Sigmoid colon (tissue), 7 donors: ENCODE results near the gene UGP2. TPM values are rescaled to one million over a fixed set of nuclear protein-coding genes. Genes with fewer than 3 reads are reported as not detected.
"Not testable (repeated sequence)": the region's sequence is repeated elsewhere in the genome, so short reads cannot be mapped to it uniquely, and the experiment has no call there.

Experiments
- DNase-seq: peaks from one replicate; pipeline ENCODE4 v3.0.0-alpha.2; 2019
- H3K27ac ChIP-seq, 4 donors: fragments of 200-600 bp; sonication (generic); one replicate each; pipeline ENCODE4 v1.5.1; 2016 to 2019; ENCODE audit warnings: mild to moderate bottlenecking in 1 of 4
- H3K27me3 ChIP-seq, 3 donors: fragments of 200-600 bp; sonication (generic); one replicate each; pipeline ENCODE4 v1.5.1; 2019; ENCODE audit warnings: mild to moderate bottlenecking in 1 of 3
- H3K36me3 ChIP-seq, 4 donors: fragments of 200-600 bp; sonication (generic); one replicate each; pipeline ENCODE4 v1.5.1; 2016 to 2019
- H3K4me1 ChIP-seq, 4 donors: fragments of 200-600 bp; sonication (generic); one replicate each; pipeline ENCODE4 v1.5.1; 2017 to 2019
- H3K4me3 ChIP-seq, 4 donors: fragments of 200-600 bp; sonication (generic); one replicate each; pipeline ENCODE4 v1.5.1; 2017 to 2019; ENCODE audit warnings: mild to moderate bottlenecking in 2 of 4, moderate library complexity in 1 of 4
- H3K9me3 ChIP-seq, 4 donors: fragments of 200-600 bp in 3 of 4; sonication (generic) in 3 of 4; one replicate each; pipeline versions ENCODE4 v1.5.1 to v1.6.1; 2013 to 2019
- EP300 ChIP-seq, 4 donors: sonication (generic); formaldehyde crosslinking; IDR thresholded peaks; one replicate each; pipeline ENCODE4 v1.6.1; 2017; ENCODE audit warnings: antibody characterized with exemption in 4 of 4
- POLR2A ChIP-seq, 2 donors: fragments of 450-650 bp; IDR thresholded peaks; one replicate each; pipeline ENCODE4 v1.6.1; 2016; ENCODE audit warnings: antibody characterized with exemption in 2 of 2, mild to moderate bottlenecking in 2 of 2, moderate library complexity in 2 of 2
- POLR2AphosphoS5 ChIP-seq, 4 donors: sonication (generic); formaldehyde crosslinking; IDR thresholded peaks; one replicate each; pipeline ENCODE4 v1.6.1; 2017; ENCODE audit warnings: antibody characterized with exemption in 4 of 4
- WGBS, 2 donors: extraction: QIAGEN DNeasy Blood & Tissue Kit; methylation state at CpG; one replicate each; pipeline ENCODE4 v1.1.7; 2013; 5-methylcytosine and 5-hydroxymethylcytosine counted together
- intact Hi-C: fragments of 100-400 bp; cut with DNase I; formaldehyde crosslinking; loops from one replicate; pipeline ENCODE4 v1.15.1; 2023
- polyA plus RNA-seq, 3 donors: library from polyadenylated mRNA; stranded (reverse); fragments of 200-250 nt; gene quantifications; one replicate each; pipeline ENCODE4 v1.2.3, GENCODE V29; 2013
- total RNA-seq, 4 donors: library from RNA; depleted of rRNA; stranded (reverse); fragments of >200 nt; gene quantifications; one replicate each; pipeline ENCODE4 v1.1.0, GENCODE V29; 2016
- TF ChIP-seq, protein P1 (sequence below), 4 experiments: fragments of 450-650 bp in 3 of 4; fragments of 200-600 bp in 1 of 4; IDR thresholded peaks; one replicate each; pipeline ENCODE4 v1.5.1; 2016 to 2019; ENCODE audit warnings: antibody characterized with exemption in 4 of 4, mild to moderate bottlenecking in 3 of 4, moderate library complexity in 2 of 4
- donor health status: healthy with polysubstance abuse.
- donor health status: Bipolar disorder and iron deficiency.
- donor health status: healthy.

UGP2 gene
- total and polyA plus RNA-seq, 7 donors, result 132 to 809 (median 195) TPM

DNA sequence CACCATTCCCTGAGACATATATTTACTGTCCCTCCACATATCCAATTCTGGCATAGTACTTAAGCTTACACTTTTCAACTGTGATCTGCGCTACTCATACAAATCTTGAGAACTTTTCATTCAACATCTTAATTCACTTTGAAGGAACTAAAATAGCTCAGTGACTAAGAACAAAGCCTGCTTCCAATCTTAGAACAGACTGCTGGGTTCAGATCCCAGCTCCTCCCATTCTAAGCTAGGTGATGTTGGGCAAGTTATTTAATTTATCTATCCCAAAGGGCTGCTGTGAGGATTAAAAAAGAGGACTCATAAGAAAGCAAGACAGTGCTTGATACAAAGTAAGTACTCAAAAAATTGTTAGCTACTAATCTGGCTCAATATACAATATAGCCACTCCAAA lies 57.9 kb downstream of the UGP2 start:
- TF ChIP-seq POLR2AphosphoS5 (IDR thresholded peaks at IDR 0.05) (no peak), EP300 (IDR thresholded peaks at IDR 0.05) (no peak), POLR2A (IDR thresholded peaks at IDR 0.05) (no peak)
- TF ChIP-seq, protein P1, sequence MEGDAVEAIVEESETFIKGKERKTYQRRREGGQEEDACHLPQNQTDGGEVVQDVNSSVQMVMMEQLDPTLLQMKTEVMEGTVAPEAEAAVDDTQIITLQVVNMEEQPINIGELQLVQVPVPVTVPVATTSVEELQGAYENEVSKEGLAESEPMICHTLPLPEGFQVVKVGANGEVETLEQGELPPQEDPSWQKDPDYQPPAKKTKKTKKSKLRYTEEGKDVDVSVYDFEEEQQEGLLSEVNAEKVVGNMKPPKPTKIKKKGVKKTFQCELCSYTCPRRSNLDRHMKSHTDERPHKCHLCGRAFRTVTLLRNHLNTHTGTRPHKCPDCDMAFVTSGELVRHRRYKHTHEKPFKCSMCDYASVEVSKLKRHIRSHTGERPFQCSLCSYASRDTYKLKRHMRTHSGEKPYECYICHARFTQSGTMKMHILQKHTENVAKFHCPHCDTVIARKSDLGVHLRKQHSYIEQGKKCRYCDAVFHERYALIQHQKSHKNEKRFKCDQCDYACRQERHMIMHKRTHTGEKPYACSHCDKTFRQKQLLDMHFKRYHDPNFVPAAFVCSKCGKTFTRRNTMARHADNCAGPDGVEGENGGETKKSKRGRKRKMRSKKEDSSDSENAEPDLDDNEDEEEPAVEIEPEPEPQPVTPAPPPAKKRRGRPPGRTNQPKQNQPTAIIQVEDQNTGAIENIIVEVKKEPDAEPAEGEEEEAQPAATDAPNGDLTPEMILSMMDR (IDR thresholded peaks at IDR 0.05), result no peak
- intact Hi-C loops, result no loop called here
- Histone ChIP-seq H3K4me1 (peaks cover 0 to 5% (median 0%) of the 10 kb centered on the region in 4 donors), H3K36me3 (peaks cover 0 to 65% (median 7%) of the 10 kb centered on the region in 4 donors), H3K27ac (no peak overlapping the region), H3K4me3 (no peak overlapping the region), H3K27me3 (no peaks in the 10 kb centered on the region), H3K9me3 (peaks cover 0 to 10% (median 1%) of the 10 kb centered on the region in 4 donors)
- no peak for DNase-seq
- WGBS, 2 donors, result 95 to 96% methylated on average over 1 of the region's 1 CpG

DNA sequence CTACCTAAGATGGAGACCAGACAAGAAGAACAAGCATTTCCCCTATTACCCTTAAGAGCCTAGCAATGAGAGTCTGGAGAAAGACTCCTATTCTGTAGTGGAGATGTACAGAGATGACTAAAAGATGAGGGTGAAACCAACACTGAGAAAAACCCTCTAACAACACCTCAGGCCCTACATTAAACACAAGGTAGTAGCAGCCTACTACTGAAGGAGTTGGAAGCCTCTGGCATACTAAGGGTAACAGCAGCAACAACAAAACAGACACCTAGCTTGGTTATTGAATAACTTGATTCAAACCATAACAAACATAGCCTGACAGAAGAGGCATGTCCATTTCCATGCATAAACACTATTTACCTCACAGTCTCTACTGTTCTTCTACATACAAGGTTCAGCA lies 60.5 kb downstream of the UGP2 start:
- no peaks in the 10 kb centered on the region for H3K27me3 ChIP-seq
- no peak overlapping the region for H3K27ac ChIP-seq
- intact Hi-C loops, result no loop called here
- peaks cover 0 to 5% (median 0%) of the 10 kb centered on the region in 4 donors for H3K4me1 ChIP-seq
- peaks cover 0 to 60% (median 7%) of the 10 kb centered on the region in 4 donors for H3K36me3 ChIP-seq
- TF ChIP-seq POLR2A (IDR thresholded peaks at IDR 0.05), result no peak
- no peak for TF ChIP-seq POLR2AphosphoS5 (IDR thresholded peaks at IDR 0.05)
- TF ChIP-seq, protein P1 (IDR thresholded peaks at IDR 0.05), result no peak
- no peak for TF ChIP-seq EP300 (IDR thresholded peaks at IDR 0.05)
- H3K9me3 ChIP-seq, result peaks cover 0 to 10% (median 1%) of the 10 kb centered on the region in 4 donors
- no peak for DNase-seq
- H3K4me3 ChIP-seq, result no peak overlapping the region

DNA sequence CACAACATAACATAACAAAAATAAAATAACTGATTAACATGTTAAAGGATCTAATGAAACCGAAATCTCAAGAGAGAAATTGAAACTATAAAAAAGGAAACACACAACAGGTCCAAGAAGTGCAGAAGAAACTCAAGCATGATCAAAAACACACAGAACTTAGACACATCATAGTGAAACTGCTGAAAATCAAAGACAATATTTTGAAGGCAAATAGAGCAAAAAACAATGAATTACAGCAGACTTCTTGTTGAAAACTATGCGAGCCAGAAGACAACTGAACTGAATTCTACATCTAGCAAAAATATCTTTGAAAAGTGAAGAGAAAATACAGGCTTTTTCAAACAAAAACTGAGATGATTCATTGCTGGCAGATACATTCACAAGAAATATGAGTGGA lies 61.3 kb downstream of the UGP2 start:
- DNase-seq, result no peak
- TF ChIP-seq, protein P1 (IDR thresholded peaks at IDR 0.05), result no peak
- no peak for TF ChIP-seq POLR2AphosphoS5 (IDR thresholded peaks at IDR 0.05)
- TF ChIP-seq EP300 (IDR thresholded peaks at IDR 0.05), result no peak
- no peak for TF ChIP-seq POLR2A (IDR thresholded peaks at IDR 0.05)
- H3K4me1 ChIP-seq, result peaks cover 0 to 5% (median 0%) of the 10 kb centered on the region in 4 donors
- no peaks in the 10 kb centered on the region for H3K27me3 ChIP-seq
- H3K4me3 ChIP-seq, result no peak overlapping the region
- peaks cover 0 to 60% (median 7%) of the 10 kb centered on the region in 4 donors for H3K36me3 ChIP-seq
- no peak overlapping the region for H3K27ac ChIP-seq
- intact Hi-C loops, result no loop called here
- WGBS, 2 donors, result 92 to 94% methylated on average over 2 of the region's 2 CpGs
- peaks cover 0 to 10% (median 1%) of the 10 kb centered on the region in 4 donors for H3K9me3 ChIP-seq

DNA sequence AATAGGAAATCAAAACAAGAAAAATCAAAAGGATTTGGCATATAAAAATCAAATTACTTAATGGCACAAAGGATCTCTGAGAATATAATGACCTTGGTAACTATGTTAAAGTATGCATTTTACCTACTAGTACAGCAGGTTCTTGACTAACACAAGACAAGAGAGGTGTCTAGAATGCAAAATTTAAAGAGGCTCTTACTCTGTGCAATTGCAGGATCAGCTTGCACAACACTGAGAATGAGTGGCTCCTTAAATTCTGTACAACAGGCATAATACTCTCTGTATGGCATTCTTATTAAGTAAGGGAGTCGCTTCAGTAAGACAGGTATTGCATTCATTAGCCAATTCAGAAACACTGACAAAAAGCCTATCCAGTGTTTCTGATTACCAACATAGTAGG lies 72.6 kb downstream of the UGP2 start:
- WGBS, 2 donors, result 93 to 97% methylated on average over 1 of the region's 1 CpG
- no peaks in the 10 kb centered on the region for H3K4me1 ChIP-seq
- no peak overlapping the region for H3K4me3 ChIP-seq
- H3K27me3 ChIP-seq, result no peaks in the 10 kb centered on the region
- no peak for TF ChIP-seq POLR2AphosphoS5 (IDR thresholded peaks at IDR 0.05)
- TF ChIP-seq EP300 (IDR thresholded peaks at IDR 0.05), result no peak
- TF ChIP-seq, protein P1 (IDR thresholded peaks at IDR 0.05), result no peak
- no peak for TF ChIP-seq POLR2A (IDR thresholded peaks at IDR 0.05)
- H3K9me3 ChIP-seq, result no peaks in the 10 kb centered on the region
- DNase-seq, result no peak
- H3K27ac ChIP-seq, result no peak overlapping the region
- peaks cover 0 to 87% (median 20%) of the 10 kb centered on the region in 4 donors for H3K36me3 ChIP-seq
- intact Hi-C loops, result no loop called here

DNA sequence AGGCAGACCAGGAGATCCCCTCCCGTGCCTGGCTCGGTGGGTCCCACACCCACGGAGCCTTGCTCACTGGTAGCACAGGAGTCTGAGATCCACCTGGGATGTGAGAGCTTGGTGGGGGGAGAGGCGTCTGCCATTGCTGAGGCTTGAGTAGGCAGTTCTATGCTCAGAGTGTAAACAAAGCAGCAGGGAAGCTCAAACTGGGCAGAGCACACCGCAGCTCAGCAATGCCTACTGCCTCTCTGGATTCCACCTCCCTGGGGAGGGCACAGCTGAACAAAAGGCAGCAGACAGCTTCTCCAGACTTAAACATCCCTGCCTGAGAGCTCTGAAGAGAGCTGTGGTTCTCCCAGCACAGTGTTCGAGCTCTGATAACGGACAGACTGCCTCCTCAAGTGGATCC lies 85.1 kb downstream of the UGP2 start:
- Histone ChIP-seq H3K36me3 (peaks cover 0 to 15% (median 3%) of the 10 kb centered on the region in 4 donors), H3K27ac (no peak overlapping the region), H3K27me3 (no peaks in the 10 kb centered on the region), H3K4me3 (no peak overlapping the region), H3K4me1 (no peaks in the 10 kb centered on the region), H3K9me3 (no peaks in the 10 kb centered on the region)
- intact Hi-C loops, result no loop called here
- TF ChIP-seq POLR2AphosphoS5 (IDR thresholded peaks at IDR 0.05) (no peak), POLR2A (IDR thresholded peaks at IDR 0.05) (no peak)
- WGBS, 2 donors, result 93 to 97% methylated on average over 7 of the region's 7 CpGs
- no peak for DNase-seq

DNA sequence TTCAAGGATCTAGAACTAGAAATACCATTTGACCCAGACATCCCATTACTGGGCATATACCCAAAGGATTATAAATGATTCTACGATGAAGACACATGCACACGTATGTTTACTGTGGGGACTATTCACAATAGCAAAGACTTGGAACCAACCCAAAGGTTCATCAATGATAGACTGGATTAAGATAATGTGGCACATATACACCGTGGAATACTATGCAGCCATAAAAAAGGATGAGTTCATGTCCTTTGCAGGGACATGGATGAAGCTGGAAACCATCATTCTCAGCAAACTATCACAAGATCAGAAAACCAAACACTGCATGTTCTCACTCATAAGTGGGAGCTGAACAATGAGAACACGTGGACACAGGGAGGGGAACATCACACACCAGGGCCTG lies 90.4 kb downstream of the UGP2 start:
- H3K9me3 ChIP-seq, intact Hi-C loops, H3K27ac ChIP-seq, H3K27me3 ChIP-seq, H3K4me1 ChIP-seq, DNase-seq, H3K4me3 ChIP-seq: not testable (repeated sequence)
- H3K36me3 ChIP-seq, result peaks cover 0 to 29% (median 5%) of the 10 kb centered on the region in 4 donors
- WGBS, 2 donors, result 92 to 95% methylated on average over 4 of the region's 4 CpGs
